GM12892 (cell line): ENCODE measurements around the gene ARHGAP1.

Experiments used
- DNase-seq: peaks from one replicate; pipeline ENCODE4 v3.0.0; 2011; ENCODE audit not compliant: insufficient read length
- FAIRE-seq: peaks from 2 replicates; lab custom pipeline; 2011; peaks lifted over from hg19 to GRCh38; lab: Jason Lieb, UNC
- POLR2A ChIP-seq: IDR thresholded peaks from 2 replicates; pipeline ENCODE4 v1.6.1; 2011; ENCODE audit warnings: low read depth, low read length, control low read depth
- POLR2AphosphoS5 ChIP-seq: IDR thresholded peaks from 2 replicates; pipeline ENCODE4 v1.6.1; 2011; ENCODE audit warnings: low read depth, low read length, control low read depth
- TAF1 ChIP-seq: IDR thresholded peaks from 2 replicates; pipeline ENCODE4 v1.6.1; 2011; ENCODE audit warnings: low read depth, mild to moderate bottlenecking, control low read depth, low read length, borderline replicate concordance

ARHGAP1 gene

DNA sequence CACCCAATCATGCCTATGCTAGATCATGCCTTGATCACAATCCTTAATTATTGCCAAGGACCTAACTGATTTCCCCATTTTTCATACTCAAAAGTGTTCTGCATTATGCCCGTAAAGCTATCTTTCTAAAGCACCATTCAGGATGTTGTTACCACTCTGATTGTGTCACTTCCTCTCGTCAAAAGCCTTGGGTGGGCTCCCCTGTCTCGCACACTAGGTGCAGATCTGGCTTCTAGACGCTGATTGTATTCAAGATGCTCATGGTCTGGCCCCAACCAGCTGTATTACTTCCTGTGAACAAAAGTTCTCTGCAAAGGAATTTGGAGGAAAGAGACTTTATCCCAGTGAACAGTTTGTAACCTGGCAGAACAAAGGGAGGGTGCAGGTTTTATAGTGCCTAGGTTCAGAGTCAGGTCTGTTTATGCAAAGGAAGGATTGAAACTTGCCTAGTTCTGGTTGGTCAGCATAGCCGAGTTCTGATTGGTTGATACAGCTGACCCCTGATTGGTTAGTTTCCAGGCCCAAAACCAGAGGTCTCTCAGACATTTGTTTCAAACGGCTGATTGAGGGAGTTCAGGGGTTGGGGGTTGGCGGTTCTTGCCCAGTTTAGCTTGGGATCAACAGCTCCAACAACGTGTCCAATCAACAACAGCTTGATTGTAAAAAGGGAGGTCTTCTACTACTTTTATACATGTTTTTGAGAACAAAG, 57.6 kb downstream of the ARHGAP1 start:
- DNase-seq (no peak), FAIRE-seq (peak; percentile 44)
- TF ChIP-seq POLR2A (no peak), TAF1 (no peak), POLR2AphosphoS5 (no peak)

GRCh38 chr11:46641639-46642038, 58.8 kb downstream of the ARHGAP1 start:
- FAIRE-seq (no peak), DNase-seq (no peak)
- TF ChIP-seq TAF1 = no peak
- TF ChIP-seq POLR2AphosphoS5 = no peak
- TF ChIP-seq POLR2A = no peak

- TF ChIP-seq POLR2A = no peak
- no peak for TF ChIP-seq TAF1
- no peak for TF ChIP-seq POLR2AphosphoS5
- DNase-seq = no peak
- FAIRE-seq = no peak
Measured at GRCh38 chr11:46640036-46640788, 60.2 kb downstream of the ARHGAP1 start.

DNA sequence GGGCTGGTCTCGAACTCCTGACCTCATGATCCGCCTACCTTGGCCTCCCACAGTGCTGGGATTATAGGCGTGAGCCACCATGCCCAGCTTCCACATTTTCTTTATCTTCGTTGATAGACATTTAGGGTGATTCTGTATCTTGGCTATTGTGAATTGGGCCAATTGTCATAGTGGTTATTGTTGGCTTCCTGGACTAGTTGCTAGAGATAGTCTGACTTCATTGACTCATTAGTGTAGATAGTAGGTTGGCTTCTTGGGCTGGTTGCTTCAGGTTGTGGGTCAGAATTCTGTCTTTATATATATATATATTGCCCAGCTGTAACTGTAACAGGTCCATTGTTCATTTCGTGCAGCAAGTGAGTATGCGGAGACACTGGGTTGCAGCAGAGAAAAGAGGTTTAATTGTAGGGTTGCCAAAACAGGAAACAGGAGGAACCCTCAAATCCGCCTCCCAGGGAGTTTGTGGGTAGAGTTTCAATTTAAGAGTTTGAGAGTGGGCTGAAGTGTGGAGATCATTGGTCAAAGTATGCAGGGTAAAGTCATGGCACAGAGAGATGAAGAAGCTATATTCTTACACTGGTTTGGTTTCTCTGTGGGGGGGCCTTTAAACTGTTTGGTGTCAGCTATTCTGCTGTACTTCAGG, 61.1 kb downstream of the ARHGAP1 start:
- DNase-seq = no peak

DNA sequence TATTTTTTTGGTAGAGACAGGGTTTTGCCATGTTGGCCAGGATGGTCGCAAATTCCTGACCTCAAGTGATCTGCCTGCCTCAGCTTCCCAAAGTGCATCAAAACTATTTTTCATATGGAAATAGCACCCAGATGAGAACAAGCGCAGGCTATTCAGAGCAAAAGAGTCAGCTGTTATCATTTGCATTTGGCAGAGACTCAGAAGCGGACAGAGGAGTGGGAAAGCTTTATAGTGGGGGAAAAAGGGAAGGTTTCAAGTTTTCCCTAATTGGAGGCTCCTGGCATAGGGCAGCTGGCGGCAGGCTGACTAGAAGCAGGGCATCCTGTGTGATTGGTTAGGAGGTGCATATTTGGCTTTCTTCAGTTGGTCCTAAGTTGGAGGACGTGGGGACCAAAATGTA, 62.9 kb downstream of the ARHGAP1 start:
- DNase-seq (no peak), FAIRE-seq (no peak)
- TF ChIP-seq TAF1 = no peak
- no peak for TF ChIP-seq POLR2AphosphoS5
- no peak for TF ChIP-seq POLR2A

More for the DNA sequence above, 61.1 kb downstream of the ARHGAP1 start:
- no peak for TF ChIP-seq POLR2AphosphoS5
- TF ChIP-seq POLR2A = no peak
- TF ChIP-seq TAF1 = no peak
- no peak for FAIRE-seq

DNA sequence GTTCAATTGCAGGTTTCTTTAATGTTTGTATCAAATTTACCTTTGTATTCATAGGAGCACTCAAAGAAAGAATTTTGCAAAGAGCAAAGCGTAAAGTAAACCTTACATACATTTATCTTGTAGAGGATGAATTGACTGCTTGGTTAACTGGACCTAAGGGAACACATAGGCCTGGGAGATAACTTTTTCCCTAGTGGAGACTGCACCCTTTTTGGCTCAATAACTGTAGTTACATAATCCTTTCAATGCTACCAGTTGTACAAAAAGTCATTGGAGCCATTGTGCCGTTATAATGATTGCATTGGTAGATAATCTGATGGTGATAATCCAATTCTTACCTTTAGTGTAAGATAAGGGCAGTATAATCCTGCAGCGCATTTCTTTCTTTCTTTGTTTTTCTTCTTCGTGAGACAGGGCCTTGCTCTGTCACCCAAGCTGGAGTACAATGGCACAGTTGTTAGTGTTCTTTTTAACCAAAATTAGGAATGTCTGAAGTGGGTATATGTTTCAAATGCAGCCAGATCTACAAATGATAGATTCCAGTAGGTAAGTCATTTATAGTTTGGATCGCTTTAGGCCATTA, 64.8 kb downstream of the ARHGAP1 start:
- TF ChIP-seq POLR2AphosphoS5 (no peak), TAF1 (no peak), POLR2A (no peak)
- no peak for FAIRE-seq
- DNase-seq = no peak

GRCh38 chr11:46633291-46634217, 66.9 kb downstream of the ARHGAP1 start:
- TF ChIP-seq POLR2A = no peak
- TF ChIP-seq TAF1 = no peak
- TF ChIP-seq POLR2AphosphoS5 = no peak
- no peak for FAIRE-seq
- DNase-seq = no peak

DNA sequence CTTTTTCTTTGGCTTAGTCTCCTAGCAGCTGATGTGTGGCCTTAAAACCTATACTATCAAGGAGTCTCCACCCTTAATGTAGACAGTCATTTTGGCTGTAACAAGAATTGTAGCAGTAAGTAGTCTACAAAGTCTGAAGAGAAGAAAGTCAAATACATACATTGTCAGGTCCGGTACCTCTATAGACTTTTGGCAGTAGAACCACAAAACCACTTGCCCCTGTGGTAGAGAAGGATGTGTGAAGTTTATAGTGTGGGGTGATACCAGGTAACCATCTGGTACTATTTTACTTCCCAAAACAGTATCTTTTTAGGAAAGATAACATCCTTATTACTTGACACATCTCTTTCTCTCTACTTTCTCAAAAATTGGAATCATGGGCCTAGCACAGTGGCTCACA, 67.9 kb downstream of the ARHGAP1 start:
- FAIRE-seq (no peak), DNase-seq (no peak)
- TF ChIP-seq POLR2AphosphoS5 (no peak), POLR2A (no peak), TAF1 (no peak)

GRCh38 chr11:46631676-46632075, 68.7 kb downstream of the ARHGAP1 start:
- FAIRE-seq (no peak), DNase-seq (no peak)
- TF ChIP-seq TAF1 (no peak), POLR2AphosphoS5 (no peak)

GRCh38 chr11:46630237-46630636, 70.2 kb downstream of the ARHGAP1 start:
- no peak for FAIRE-seq
- no peak for DNase-seq
- TF ChIP-seq TAF1 (no peak), POLR2AphosphoS5 (no peak)

DNA sequence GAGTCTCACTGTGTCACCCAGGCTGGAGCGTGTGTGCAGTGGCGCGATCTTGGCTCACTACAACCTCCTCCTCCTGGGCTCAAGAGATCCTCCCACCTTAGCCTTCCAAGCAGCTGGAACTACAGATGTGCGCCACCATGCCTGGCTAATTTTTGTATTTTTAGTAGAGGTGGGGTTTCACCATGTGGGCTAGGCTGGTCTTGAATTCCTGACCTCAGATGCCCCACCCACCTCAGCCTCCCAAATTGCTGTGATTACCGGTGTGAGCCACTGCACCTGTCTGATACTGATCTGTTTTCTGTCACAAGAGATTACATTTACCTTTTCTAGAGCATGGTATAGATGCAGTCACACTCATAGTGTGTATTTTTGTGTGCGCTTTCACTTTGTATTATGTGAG, 71.5 kb downstream of the ARHGAP1 start:
- FAIRE-seq (no peak), DNase-seq (no peak)
- TF ChIP-seq TAF1 (no peak), POLR2A (no peak), POLR2AphosphoS5 (no peak)
